ENCODE measurements around the gene ACTR3C.
"Not testable (repeated sequence)": the region's sequence is repeated elsewhere in the genome, so short reads cannot be mapped to it uniquely, and the experiment has no call there.

Gene ACTR3C

GRCh38 chr7:150335108-150335773 is 11.9 kb upstream of the ACTR3C start:
- DNase-seq, result no peak

GRCh38 chr7:150334108-150334507 is 10.8 kb upstream of the ACTR3C start:
- no peak for DNase-seq

GRCh38 chr7:150333659-150334058 is 10.3 kb upstream of the ACTR3C start:
- DNase-seq, result no peak

- no peak for DNase-seq
These were observed 9.7 kb upstream of the ACTR3C start for GRCh38 chr7:150332852-150333635.

GRCh38 chr7:150330211-150330885 is 7.0 kb upstream of the ACTR3C start:
- DNase-seq, result no peak

- no peak for DNase-seq
These were observed 6.2 kb upstream of the ACTR3C start for GRCh38 chr7:150329331-150330120.

GRCh38 chr7:150327308-150327707 is 4.0 kb upstream of the ACTR3C start:
- no peak for DNase-seq

GRCh38 chr7:150326657-150327268 is 3.4 kb upstream of the ACTR3C start:
- DNase-seq, result no peak

GRCh38 chr7:150325901-150326300 is 2.6 kb upstream of the ACTR3C start:
- no peak for DNase-seq

- DNase-seq, result no peak
These were observed 1.8 kb upstream of the ACTR3C start for GRCh38 chr7:150325110-150325611.

GRCh38 chr7:150324373-150324961 is 1.1 kb upstream of the ACTR3C start:
- DNase-seq, result no peak

GRCh38 chr7:150323682-150324372 is 482 bp upstream of the ACTR3C start:
- DNase-seq, result no peak

GRCh38 chr7:150322114-150322832 is 1.1 kb downstream of the ACTR3C start:
- peak; percentile 37 to 57 for DNase-seq

GRCh38 chr7:150321788-150322113 is 1.6 kb downstream of the ACTR3C start:
- no peak for DNase-seq

GRCh38 chr7:150317748-150318444 is 5.4 kb downstream of the ACTR3C start:
- no peak for DNase-seq

GRCh38 chr7:150316987-150317386 is 6.4 kb downstream of the ACTR3C start:
- not testable (repeated sequence) for DNase-seq

GRCh38 chr7:150314639-150315239 is 8.6 kb downstream of the ACTR3C start:
- DNase-seq, result no peak

GRCh38 chr7:150313870-150314269 is 9.5 kb downstream of the ACTR3C start:
- DNase-seq, result no peak

- DNase-seq, result no peak
These were observed 10.0 kb downstream of the ACTR3C start for GRCh38 chr7:150313367-150313809.
